ENCODE measurements around the gene HS3ST3B1. TPM values are rescaled to one million over a fixed set of nuclear protein-coding genes. Genes with fewer than 3 reads are reported as not detected.

HS3ST3B1 gene
- total RNA-seq, 2 donors from 2014 or later: 0.99 to 1.6 TPM

DNA sequence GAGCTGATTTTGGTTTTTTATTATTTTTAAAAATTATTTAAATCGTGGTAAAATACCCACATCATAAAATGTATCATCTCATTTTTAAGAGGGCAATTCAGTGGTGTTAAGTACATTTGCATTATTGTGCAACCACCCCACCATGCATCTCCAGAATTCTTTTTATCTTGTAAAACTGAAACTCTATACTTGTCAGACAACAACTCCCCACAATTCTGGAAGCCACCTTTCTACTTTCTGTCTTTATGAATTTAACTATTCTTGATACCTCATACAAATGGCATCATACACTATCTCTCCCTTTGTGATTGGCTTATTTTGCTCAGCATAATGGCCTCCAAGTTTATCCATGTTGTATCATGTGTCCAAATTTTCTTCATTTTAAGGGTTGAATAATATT lies 97.9 kb downstream of the HS3ST3B1 start:
- intact Hi-C loops (cut with DNase I): no loop called here
- H3K27me3 ChIP-seq: no peaks in the 10 kb centered on the region
- no peak overlapping the region for H3K4me3 ChIP-seq
- ATAC-seq (no peak), DNase-seq (no peak)
- WGBS, 2 donors: 31 to 36% methylated on average over 1 of the region's 1 CpG
- TF ChIP-seq, protein P1, sequence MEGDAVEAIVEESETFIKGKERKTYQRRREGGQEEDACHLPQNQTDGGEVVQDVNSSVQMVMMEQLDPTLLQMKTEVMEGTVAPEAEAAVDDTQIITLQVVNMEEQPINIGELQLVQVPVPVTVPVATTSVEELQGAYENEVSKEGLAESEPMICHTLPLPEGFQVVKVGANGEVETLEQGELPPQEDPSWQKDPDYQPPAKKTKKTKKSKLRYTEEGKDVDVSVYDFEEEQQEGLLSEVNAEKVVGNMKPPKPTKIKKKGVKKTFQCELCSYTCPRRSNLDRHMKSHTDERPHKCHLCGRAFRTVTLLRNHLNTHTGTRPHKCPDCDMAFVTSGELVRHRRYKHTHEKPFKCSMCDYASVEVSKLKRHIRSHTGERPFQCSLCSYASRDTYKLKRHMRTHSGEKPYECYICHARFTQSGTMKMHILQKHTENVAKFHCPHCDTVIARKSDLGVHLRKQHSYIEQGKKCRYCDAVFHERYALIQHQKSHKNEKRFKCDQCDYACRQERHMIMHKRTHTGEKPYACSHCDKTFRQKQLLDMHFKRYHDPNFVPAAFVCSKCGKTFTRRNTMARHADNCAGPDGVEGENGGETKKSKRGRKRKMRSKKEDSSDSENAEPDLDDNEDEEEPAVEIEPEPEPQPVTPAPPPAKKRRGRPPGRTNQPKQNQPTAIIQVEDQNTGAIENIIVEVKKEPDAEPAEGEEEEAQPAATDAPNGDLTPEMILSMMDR (IDR thresholded peaks at IDR 0.05): no peak
- TF ChIP-seq POLR2A (IDR thresholded peaks at IDR 0.05): no peak
- no peaks in the 10 kb centered on the region for H3K9me3 ChIP-seq
- H3K4me1 ChIP-seq: no peaks in the 10 kb centered on the region
- no peaks in the 10 kb centered on the region for H3K36me3 ChIP-seq (replicated peaks in 1 of 2; ENCODE audit: insufficient read depth in 1 of 2, low read depth in 2 of 2)
- no peak overlapping the region for H3K27ac ChIP-seq

Other genes with a start within 250 kb of the HS3ST3B1 start
- gene COX10, start 231.6 kb upstream of the HS3ST3B1 start, total RNA-seq: 10 to 100 TPM; 20.8 to 46.1 TPM
- not detected for gene CDRT15, start 64.2 kb upstream of the HS3ST3B1 start, total RNA-seq

All from body of pancreas (tissue), 4 donors.